B cell (primary cell): ENCODE results near the gene LYAR. TPM values are rescaled to one million over a fixed set of nuclear protein-coding genes. Genes with fewer than 3 reads are reported as not detected.

Source experiments
- ATAC-seq: fragments of 200-7000 bp; cut with Tn5 transposase; one replicate; pipeline ENCODE4 v1.10.0; 2021; ENCODE audit warnings: low read depth, mild to moderate bottlenecking, moderate number of reproducible peaks, moderate library complexity
- CTCF ChIA-PET: fragments of 350-600 bp; sonication (Branson Sonifier 250); formaldehyde crosslinking; loops from one replicate; lab custom pipeline; 2021; ENCODE audit warnings: antibody characterized with exemption, inconsistent platforms; lab: Charles Lee
- POLR2A ChIA-PET: fragments of 350-600 bp; sonication (Branson Sonifier 250); formaldehyde crosslinking; loops from one replicate; lab custom pipeline; 2021; ENCODE audit warnings: antibody characterized with exemption; lab: Charles Lee
- DNase-seq: peaks from one replicate; pipeline ENCODE4 v3.0.0; 2013
- H2AFZ ChIP-seq: 2 replicates; pipeline ENCODE4 v1.6.1; 2012; ENCODE audit warnings: mild to moderate bottlenecking, low read depth, low read length; ENCODE audit not compliant: insufficient read depth, poor library complexity, severe bottlenecking
- H3K27ac ChIP-seq, 2 donors: 1 replicate in 1 of 2; 2 replicates in 1 of 2; pipeline ENCODE4 v1.5.1; 2012 to 2013; ENCODE audit warnings: low read length in 2 of 2, mild to moderate bottlenecking in 2 of 2, moderate library complexity in 1 of 2
- H3K27me3 ChIP-seq, 4 experiments: fragments of 200-600 bp in 1 of 4; sonication (generic) in 1 of 4; replicated peaks in 1 of 4; 1 replicate in 2 of 4; 2 replicates in 2 of 4; pipeline versions ENCODE4 v1.6.1 to v1.7.0; 2013 to 2016; ENCODE audit warnings: low read length in 3 of 4, mild to moderate bottlenecking in 2 of 4, mixed read lengths in 1 of 4, moderate library complexity in 1 of 4; ENCODE audit not compliant: insufficient read depth in 4 of 4, control insufficient read depth in 3 of 4; ENCODE audit errors: control extremely low read depth in 1 of 4
- H3K36me3 ChIP-seq, 2 experiments: replicated peaks in 1 of 2; 1 replicate in 1 of 2; 2 replicates in 1 of 2; pipeline versions ENCODE4 v1.6.1 to v1.7.1; 2013; ENCODE audit warnings: low read length in 1 of 2; ENCODE audit not compliant: insufficient read depth in 2 of 2, control insufficient read depth in 1 of 2; ENCODE audit errors: control extremely low read depth in 1 of 2, extremely low read depth in 1 of 2
- H3K4me1 ChIP-seq, 2 donors: fragments of 200-600 bp in 1 of 2; sonication (generic) in 1 of 2; 1 replicate in 1 of 2; 2 replicates in 1 of 2; pipeline versions ENCODE4 v1.5.1 to v1.6.1; 2013 to 2017; ENCODE audit warnings: low read length in 2 of 2; ENCODE audit not compliant: control insufficient read depth in 2 of 2, insufficient read depth in 2 of 2
- H3K4me2 ChIP-seq: replicated peaks from 2 replicates; pipeline ENCODE3; 2012; ENCODE audit warnings: mild to moderate bottlenecking, low read depth, low read length; ENCODE audit not compliant: poor library complexity, severe bottlenecking
- H3K4me3 ChIP-seq, 5 experiments: fragments of 200-600 bp in 1 of 5; sonication (generic) in 1 of 5; 1 replicate in 3 of 5; 2 replicates in 2 of 5; pipeline versions ENCODE4 v1.5.1 to v1.7.0; 2011 to 2016; ENCODE audit warnings: low read length in 4 of 5, mild to moderate bottlenecking in 4 of 5, low read depth in 2 of 5, control low read depth in 1 of 5, moderate library complexity in 1 of 5; ENCODE audit not compliant: insufficient read depth in 1 of 5; ENCODE audit errors: control extremely low read depth in 1 of 5, extremely low read depth in 1 of 5
- H3K79me2 ChIP-seq: fragments of 200-600 bp; sonication (generic); one replicate; pipeline ENCODE4 v1.6.0; 2016; ENCODE audit warnings: low read length; ENCODE audit not compliant: control insufficient read depth, insufficient read depth
- H3K9ac ChIP-seq: fragments of 200-600 bp; sonication (generic); 2 replicates; pipeline ENCODE4 v1.6.1; 2017; ENCODE audit warnings: mild to moderate bottlenecking, low read length, moderate library complexity
- H3K9me3 ChIP-seq, 3 donors: one replicate each; pipeline versions ENCODE4 v1.6.1 to v1.7.1; 2013; ENCODE audit warnings: low read length in 2 of 3; ENCODE audit not compliant: control insufficient read depth in 2 of 3, insufficient read depth in 1 of 3; ENCODE audit errors: control extremely low read depth in 1 of 3
- H4K20me1 ChIP-seq: 2 replicates; pipeline ENCODE4 v1.6.0; 2012; ENCODE audit warnings: mild to moderate bottlenecking, low read length; ENCODE audit not compliant: insufficient read depth, control insufficient read depth, poor library complexity, severe bottlenecking
- H3K27ac Mint-ChIP-seq: one replicate; pipeline ENCODE4 v1.8.0; 2021; ENCODE audit warnings: mixed read lengths
- H3K27me3 Mint-ChIP-seq: one replicate; pipeline ENCODE4 v1.8.0; 2021; ENCODE audit warnings: mixed read lengths
- H3K4me1 Mint-ChIP-seq: one replicate; pipeline ENCODE4 v1.8.0; 2021; ENCODE audit warnings: mixed read lengths
- H3K4me3 Mint-ChIP-seq: one replicate; pipeline ENCODE4 v1.8.0; 2021; ENCODE audit warnings: mixed read lengths
- H3K9me3 Mint-ChIP-seq: one replicate; pipeline ENCODE4 v1.8.0; 2022; ENCODE audit warnings: mixed read lengths; ENCODE audit not compliant: insufficient read depth
- CTCF ChIP-seq: fragments of 200-600 bp; IDR thresholded peaks from one replicate; pipeline ENCODE4 v1.8.0; 2022; ENCODE audit warnings: antibody characterized with exemption, mild to moderate bottlenecking
- EZH2 ChIP-seq: IDR thresholded peaks from 2 replicates; pipeline ENCODE4 v1.6.1; 2012; ENCODE audit warnings: borderline replicate concordance, low read depth, mild to moderate bottlenecking, moderate library complexity, low read length; ENCODE audit not compliant: insufficient read depth, poor library complexity, severe bottlenecking
- WGBS: methylation state at CpG from one replicate; pipeline ENCODE4 v1.1.5; 2013; ENCODE audit warnings: missing lambda C conversion rate; ENCODE audit not compliant: insufficient coverage; 5-methylcytosine and 5-hydroxymethylcytosine counted together
- intact Hi-C: fragments of 100-400 bp; cut with micrococcal nuclease; formaldehyde crosslinking; loops from one replicate; pipeline ENCODE4 v1.10.0; 2022
- polyA plus RNA-seq: library from polyadenylated mRNA; depleted of rRNA; stranded (reverse); fragments of >200 nt; gene quantifications from 2 replicates; pipeline ENCODE4 v1.2.3, GENCODE V29; 2012
- total RNA-seq, 2 donors: library from RNA; stranded (reverse); fragments of 120-200 nt in 1 of 2; gene quantifications; 1 replicate in 1 of 2; 2 replicates in 1 of 2; pipeline versions ENCODE4 v1.2.3 to v1.2.4, GENCODE V29; 2013 to 2022

LYAR gene
- total and polyA plus RNA-seq, 2 donors (not counting 1 experiment from before 2014, with no cell fraction given) = 3.0 to 11.5 TPM

GRCh38 chr4:4248029-4248884 is 41.7 kb downstream of the LYAR start, which contains the start of gene TMEM128:
TMEM128 (minus strand) TSS chr4:4248223; CDS start chr4:4248202, 21 bp downstream.
- H3K9me3 Mint-ChIP-seq = no peaks in the 10 kb centered on the region
- peaks cover 24% of the 10 kb centered on the region for H3K79me2 ChIP-seq
- intact Hi-C loops = loop anchor here (1.0 to 2.0 kb wide), 2 partner anchors 42 to 295 kb away; partner anchors contain the start of genes LYAR, STX18 and ZBTB49
- CTCF ChIA-PET = interaction anchor here (1.0 to 2.5 kb wide), 4 partner anchors 12 to 90 kb away, joined by 3 to 16 read pairs (median 7); no protein-coding TSS in a partner anchor
- H2AFZ ChIP-seq = peak within 1 kb of the TSS; percentile 91
- peak within 1 kb of the TSS; percentile 88 for H3K4me3 Mint-ChIP-seq
- peak within 1 kb of the TSS; percentile 67 to 98 (median 84) for H3K4me3 ChIP-seq
- peak; percentile 96 for DNase-seq
- peak; percentile 96 for ATAC-seq
- H3K4me1 Mint-ChIP-seq = peaks cover 21% of the 10 kb centered on the region
- POLR2A ChIA-PET = interaction anchor here (0.6 to 1.6 kb wide), 3 partner anchors 42 to 1951 kb away, joined by 4 to 7 read pairs (median 4); partner anchors contain the start of genes LYAR, STX18 and ZBTB49
- H3K4me1 ChIP-seq = peaks cover 14 to 17% of the 10 kb centered on the region in 2 donors
- H3K9me3 ChIP-seq = no peaks in the 10 kb centered on the region
- peaks cover under 1% of the 10 kb centered on the region for H3K27me3 Mint-ChIP-seq
- H3K27me3 ChIP-seq = peaks cover 0 to 4% (median 1%) of the 10 kb centered on the region in 4 experiments
- TF ChIP-seq CTCF (no peak), EZH2 (no peak)
- peak within 1 kb of the TSS; percentile 93 for H3K9ac ChIP-seq
- no peaks in the 10 kb centered on the region for H4K20me1 ChIP-seq
- 1% methylated on average over 58 of the region's 62 CpGs for WGBS
- peaks cover 5 to 28% of the 10 kb centered on the region in 2 experiments for H3K36me3 ChIP-seq
- H3K27ac Mint-ChIP-seq = peak within 1 kb of the TSS; percentile 97
- H3K4me2 ChIP-seq = peak within 1 kb of the TSS; percentile 79
- peak within 1 kb of the TSS; percentile 88 for H3K27ac ChIP-seq
